Lower lobe of right lung (tissue), 2 donors: ENCODE data around the gene CREB3L2. TPM values are rescaled to one million over a fixed set of nuclear protein-coding genes. Genes with fewer than 3 reads are reported as not detected.

Experiments used
- ATAC-seq, 2 donors: fragments of 200-7000 bp; cut with Tn5 transposase; one replicate each; pipeline ENCODE4 v1.9.1; 2020 to 2022; ENCODE audit warnings: mild to moderate bottlenecking in 2 of 2, moderate library complexity in 2 of 2
- DNase-seq: peaks from one replicate; pipeline ENCODE4 v3.0.0-alpha.2; 2020
- H3K27ac ChIP-seq: fragments of 200-600 bp; one replicate; pipeline ENCODE4 v1.8.0; 2022
- H3K27me3 ChIP-seq: fragments of 200-600 bp; one replicate; pipeline ENCODE4 v1.8.0; 2022; ENCODE audit warnings: low read depth
- H3K36me3 ChIP-seq: fragments of 200-600 bp; one replicate; pipeline ENCODE4 v1.8.0; 2022; ENCODE audit warnings: mild to moderate bottlenecking
- H3K4me1 ChIP-seq: fragments of 200-600 bp; one replicate; pipeline ENCODE4 v1.8.0; 2022
- H3K4me3 ChIP-seq: fragments of 200-600 bp; one replicate; pipeline ENCODE4 v1.8.0; 2022; ENCODE audit warnings: mild to moderate bottlenecking
- H3K9me3 ChIP-seq: fragments of 200-600 bp; one replicate; pipeline ENCODE4 v1.8.0; 2022
- CTCF ChIP-seq: fragments of 200-600 bp; IDR thresholded peaks from one replicate; pipeline ENCODE4 v1.8.0; 2022; ENCODE audit warnings: antibody characterized with exemption, mild to moderate bottlenecking
- intact Hi-C: fragments of 100-400 bp; cut with DNase I; formaldehyde crosslinking; loops from one replicate; pipeline ENCODE4 v1.11.0; 2022
- total RNA-seq: library from RNA; stranded (reverse); fragmentation: NEBNext Ultra II Directional; extraction: Animal tissue kit (Norgen Biotek cat#: 25700); gene quantifications from one replicate; pipeline ENCODE4 v1.2.1, GENCODE V29; 2021
- donor health status: DM: no; HTN: yes; CAD: no; lungs with severe emphysema.

Gene CREB3L2
- total RNA-seq, 1 donor from 2014 or later, result 48.9 TPM

- Histone ChIP-seq H3K4me1 (no peaks in the 10 kb centered on the region), H3K9me3 (no peaks in the 10 kb centered on the region), H3K27me3 (no peaks in the 10 kb centered on the region), H3K36me3 (no peaks in the 10 kb centered on the region), H3K4me3 (no peak overlapping the region), H3K27ac (no peak overlapping the region)
- DNase-seq (no peak), ATAC-seq (no peak)
- intact Hi-C loops, result no loop called here
- TF ChIP-seq CTCF, result no peak
Measured at GRCh38 chr7:137853053-137853452, 148.8 kb downstream of the CREB3L2 start.

GRCh38 chr7:137852108-137852507 is 149.8 kb downstream of the CREB3L2 start:
- DNase-seq (no peak), ATAC-seq (no peak)
- peaks cover 5% of the 10 kb centered on the region for H3K4me1 ChIP-seq
- H3K36me3 ChIP-seq, result no peaks in the 10 kb centered on the region
- H3K27me3 ChIP-seq, result peaks cover 5% of the 10 kb centered on the region
- no peaks in the 10 kb centered on the region for H3K9me3 ChIP-seq
- H3K27ac ChIP-seq, result no peak overlapping the region
- intact Hi-C loops, result no loop called here
- H3K4me3 ChIP-seq, result no peak overlapping the region
- TF ChIP-seq CTCF, result no peak

- intact Hi-C loops, result no loop called here
- Histone ChIP-seq H3K36me3 (no peaks in the 10 kb centered on the region), H3K4me3 (no peak overlapping the region), H3K27me3 (peaks cover 10% of the 10 kb centered on the region), H3K9me3 (no peaks in the 10 kb centered on the region), H3K27ac (no peak overlapping the region), H3K4me1 (peaks cover 9% of the 10 kb centered on the region)
- ATAC-seq (no peak), DNase-seq (no peak)
- TF ChIP-seq CTCF, result no peak
Measured at GRCh38 chr7:137850972-137851945, 150.6 kb downstream of the CREB3L2 start.

GRCh38 chr7:137850571-137850970 is 151.3 kb downstream of the CREB3L2 start:
- DNase-seq (no peak), ATAC-seq (no peak)
- Histone ChIP-seq H3K36me3 (no peaks in the 10 kb centered on the region), H3K4me3 (no peak overlapping the region), H3K4me1 (peaks cover 9% of the 10 kb centered on the region), H3K27me3 (peaks cover 13% of the 10 kb centered on the region), H3K9me3 (no peaks in the 10 kb centered on the region), H3K27ac (no peak overlapping the region)
- intact Hi-C loops, result no loop called here
- TF ChIP-seq CTCF, result no peak

GRCh38 chr7:137848095-137848494 is 153.8 kb downstream of the CREB3L2 start:
- intact Hi-C loops, result no loop called here
- H3K4me1 ChIP-seq, result peaks cover 9% of the 10 kb centered on the region
- H3K4me3 ChIP-seq, result no peak overlapping the region
- peaks cover 32% of the 10 kb centered on the region for H3K27me3 ChIP-seq
- no peaks in the 10 kb centered on the region for H3K36me3 ChIP-seq
- no peak for DNase-seq
- no peak overlapping the region for H3K27ac ChIP-seq
- no peak for TF ChIP-seq CTCF
- no peak for ATAC-seq
- no peaks in the 10 kb centered on the region for H3K9me3 ChIP-seq
